Measurements from ENCODE around the gene PEX5L.

PEX5L gene

GRCh38 chr3:180073561-180073960 is 36.8 kb upstream of the PEX5L start:
- TF ChIP-seq TAF1 (IDR thresholded peaks at IDR 0.05; ENCODE audit: borderline replicate concordance, insufficient read depth, low read length) (no peak), REST (IDR thresholded peaks at IDR 0.05; ENCODE audit: insufficient read depth in 1 of 2, low read depth in 2 of 2, low read length in 2 of 2) (no peak), POLR2AphosphoS5 (IDR thresholded peaks at IDR 0.05; ENCODE audit: low read depth, low read length) (no peak)

- no peak for TF ChIP-seq TAF1 (IDR thresholded peaks at IDR 0.05; ENCODE audit: borderline replicate concordance, insufficient read depth, low read length)
- no peak for TF ChIP-seq SIN3A (IDR thresholded peaks at IDR 0.05; ENCODE audit: borderline replicate concordance, insufficient read depth, low read length)
- TF ChIP-seq REST (IDR thresholded peaks at IDR 0.05; ENCODE audit: insufficient read depth in 1 of 2, low read depth in 2 of 2, low read length in 2 of 2) = no peak
- TF ChIP-seq FOXP2 (optimal IDR thresholded peaks at IDR 0.05; ENCODE audit: borderline replicate concordance, extremely low read depth, extremely low read length, insufficient read depth) = no peak
- no peak for TF ChIP-seq POLR2AphosphoS5 (IDR thresholded peaks at IDR 0.05; ENCODE audit: low read depth, low read length)
Observed at GRCh38 chr3:180072786-180073185, 36.0 kb upstream of the PEX5L start.

GRCh38 chr3:180070925-180071324 is 34.2 kb upstream of the PEX5L start:
- no peak for TF ChIP-seq SIN3A (IDR thresholded peaks at IDR 0.05; ENCODE audit: borderline replicate concordance, insufficient read depth, low read length)
- TF ChIP-seq POLR2AphosphoS5 (IDR thresholded peaks at IDR 0.05; ENCODE audit: low read depth, low read length) = no peak
- no peak for TF ChIP-seq REST (IDR thresholded peaks at IDR 0.05; ENCODE audit: insufficient read depth in 1 of 2, low read depth in 2 of 2, low read length in 2 of 2)
- no peak for TF ChIP-seq FOXP2 (optimal IDR thresholded peaks at IDR 0.05; ENCODE audit: borderline replicate concordance, extremely low read depth, extremely low read length, insufficient read depth)
- no peak for TF ChIP-seq TAF1 (IDR thresholded peaks at IDR 0.05; ENCODE audit: borderline replicate concordance, insufficient read depth, low read length)

GRCh38 chr3:180068023-180068422 is 31.3 kb upstream of the PEX5L start:
- TF ChIP-seq FOXP2 (optimal IDR thresholded peaks at IDR 0.05; ENCODE audit: borderline replicate concordance, extremely low read depth, extremely low read length, insufficient read depth) = no peak
- no peak for TF ChIP-seq REST (IDR thresholded peaks at IDR 0.05; ENCODE audit: insufficient read depth in 1 of 2, low read depth in 2 of 2, low read length in 2 of 2)
- no peak for TF ChIP-seq POLR2AphosphoS5 (IDR thresholded peaks at IDR 0.05; ENCODE audit: low read depth, low read length)
- TF ChIP-seq TAF1 (IDR thresholded peaks at IDR 0.05; ENCODE audit: borderline replicate concordance, insufficient read depth, low read length) = no peak
- no peak for TF ChIP-seq SIN3A (IDR thresholded peaks at IDR 0.05; ENCODE audit: borderline replicate concordance, insufficient read depth, low read length)

GRCh38 chr3:180066598-180066997 is 29.9 kb upstream of the PEX5L start:
- no peak for TF ChIP-seq SIN3A (IDR thresholded peaks at IDR 0.05; ENCODE audit: borderline replicate concordance, insufficient read depth, low read length)
- no peak for TF ChIP-seq TAF1 (IDR thresholded peaks at IDR 0.05; ENCODE audit: borderline replicate concordance, insufficient read depth, low read length)
- TF ChIP-seq FOXP2 (optimal IDR thresholded peaks at IDR 0.05; ENCODE audit: borderline replicate concordance, extremely low read depth, extremely low read length, insufficient read depth) = no peak
- no peak for TF ChIP-seq POLR2AphosphoS5 (IDR thresholded peaks at IDR 0.05; ENCODE audit: low read depth, low read length)
- no peak for TF ChIP-seq REST (IDR thresholded peaks at IDR 0.05; ENCODE audit: insufficient read depth in 1 of 2, low read depth in 2 of 2, low read length in 2 of 2)

Data from PFSK-1 (cell line).